GM23248 (cell line): ENCODE data around the gene CAMK1D.

Experiments used
- EZH2 ChIP-seq: fragments of 200-600 bp; sonication (generic); IDR thresholded peaks from 2 replicates; pipeline ENCODE4 v1.6.1; 2018; ENCODE audit warnings: antibody characterized with exemption, mild to moderate bottlenecking; ENCODE audit not compliant: insufficient read depth, poor library complexity, severe bottlenecking
- EZH2phosphoT487 ChIP-seq: fragments of 200-600 bp; sonication (generic); IDR thresholded peaks from 2 replicates; pipeline ENCODE4 v1.6.1; 2018; ENCODE audit warnings: antibody characterized with exemption, moderate library complexity, mild to moderate bottlenecking, low read depth; ENCODE audit not compliant: insufficient read depth

- TF ChIP-seq EZH2: no peak
- no peak for TF ChIP-seq EZH2phosphoT487
These were observed 30.3 kb upstream of the CAMK1D start for GRCh38 chr10:12319076-12319475.
